Non-pigmented ciliary epithelial cell (primary cell): ENCODE measurements around the gene FAM13B.
"Not testable (repeated sequence)": the region's sequence is repeated elsewhere in the genome, so short reads cannot be mapped to it uniquely, and the experiment has no call there.

Source experiments
- DNase-seq: peaks from one replicate; pipeline ENCODE4 v3.0.0-alpha.2; 2010; ENCODE audit warnings: low read depth

The FAM13B gene

DNA sequence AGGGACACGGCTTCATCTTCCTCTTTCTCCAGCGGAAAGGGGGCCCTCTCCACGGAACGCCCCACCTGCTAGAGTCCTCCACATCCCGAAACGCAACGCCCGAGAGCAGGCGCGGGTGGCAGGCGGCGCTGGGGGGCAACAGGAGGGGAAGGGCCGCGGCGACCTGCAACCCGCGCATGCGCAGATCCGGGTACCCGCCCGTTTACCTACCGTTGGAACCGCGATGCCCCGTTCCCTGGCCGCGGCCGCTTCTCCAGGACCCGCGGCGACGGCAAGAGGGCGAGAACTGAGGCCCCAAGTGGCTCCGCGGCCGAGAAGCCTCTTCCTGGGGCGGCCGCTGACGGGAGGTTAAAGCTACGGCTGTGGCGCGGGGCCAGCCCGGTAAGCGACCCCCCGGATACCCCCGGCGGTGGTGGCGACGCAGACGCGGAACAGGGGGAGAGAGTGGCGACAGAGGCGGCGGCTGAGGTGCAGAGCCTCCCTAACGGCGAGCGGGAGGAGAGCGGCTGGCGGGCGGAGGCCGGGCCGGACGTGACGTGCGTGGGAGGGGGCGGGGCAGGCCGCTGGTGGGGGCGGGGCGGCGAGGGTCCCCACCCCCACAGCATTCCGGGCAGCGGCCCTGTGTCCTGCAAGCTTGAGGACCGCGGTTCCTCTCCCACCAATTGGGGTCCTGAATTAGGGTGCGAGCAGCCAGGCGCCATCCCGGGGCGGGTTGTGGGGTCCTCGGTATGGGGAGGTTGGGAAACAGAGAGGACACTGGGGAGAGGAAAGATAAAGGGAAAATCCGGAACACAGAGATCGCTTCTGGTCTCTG is at the start of gene FAM13B:
FAM13B (minus strand) TSS at position 508 of the 814 bp plus-strand sequence. CDS start 13,968 bp downstream, outside the sequence.
- DNase-seq = no peak

DNA sequence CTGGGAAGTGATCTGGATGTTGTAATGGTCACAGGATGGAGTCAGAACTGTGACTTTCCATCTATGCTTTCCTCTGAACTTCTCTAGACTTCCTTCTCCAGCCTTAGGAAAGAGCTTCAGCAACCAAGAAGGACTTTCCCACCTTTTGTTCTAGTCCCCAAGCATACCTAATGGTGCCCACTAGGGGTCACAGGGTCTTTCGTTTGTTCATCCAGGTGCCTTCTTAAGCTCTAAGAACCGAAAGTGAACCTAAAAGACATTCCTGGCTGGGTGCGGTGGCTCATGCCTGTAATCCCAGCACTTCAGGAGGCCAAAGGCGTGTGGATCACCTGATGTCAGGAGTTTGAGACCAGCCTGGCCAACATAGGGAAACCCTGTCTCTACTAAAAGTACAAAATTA is 49.2 kb upstream of the FAM13B start:
- DNase-seq = no peak

DNA sequence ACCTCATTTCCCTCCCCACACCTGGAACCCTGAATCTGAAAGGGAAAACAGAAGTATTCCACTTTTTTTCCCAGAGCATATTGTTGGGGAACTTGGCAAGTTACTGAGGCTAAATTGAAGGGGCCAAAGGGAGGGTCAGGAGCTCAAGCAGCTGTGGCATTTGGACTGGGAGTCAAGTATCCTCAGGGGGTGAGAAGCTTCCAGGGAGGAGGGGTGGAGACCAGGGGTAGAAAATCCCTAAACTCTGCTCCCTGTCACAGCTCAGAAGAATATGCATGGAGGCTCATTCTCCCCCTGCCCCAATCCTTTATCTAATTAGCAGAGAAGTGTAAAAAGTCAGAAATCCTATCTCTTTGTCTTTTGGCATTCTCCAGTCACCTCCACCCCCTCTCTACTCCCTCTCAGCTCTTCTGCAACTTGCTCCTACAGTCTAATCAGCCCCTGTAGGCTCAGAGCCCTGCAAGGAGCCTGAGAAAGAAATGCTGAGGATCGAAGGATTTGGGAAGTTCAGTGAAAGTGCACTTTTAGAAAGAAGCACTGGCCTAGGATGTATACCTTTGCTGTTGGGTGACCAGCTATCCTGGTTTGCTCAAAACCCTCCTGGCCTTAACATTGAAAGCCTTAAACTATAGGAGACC is 45.2 kb upstream of the FAM13B start:
- DNase-seq = no peak

DNA sequence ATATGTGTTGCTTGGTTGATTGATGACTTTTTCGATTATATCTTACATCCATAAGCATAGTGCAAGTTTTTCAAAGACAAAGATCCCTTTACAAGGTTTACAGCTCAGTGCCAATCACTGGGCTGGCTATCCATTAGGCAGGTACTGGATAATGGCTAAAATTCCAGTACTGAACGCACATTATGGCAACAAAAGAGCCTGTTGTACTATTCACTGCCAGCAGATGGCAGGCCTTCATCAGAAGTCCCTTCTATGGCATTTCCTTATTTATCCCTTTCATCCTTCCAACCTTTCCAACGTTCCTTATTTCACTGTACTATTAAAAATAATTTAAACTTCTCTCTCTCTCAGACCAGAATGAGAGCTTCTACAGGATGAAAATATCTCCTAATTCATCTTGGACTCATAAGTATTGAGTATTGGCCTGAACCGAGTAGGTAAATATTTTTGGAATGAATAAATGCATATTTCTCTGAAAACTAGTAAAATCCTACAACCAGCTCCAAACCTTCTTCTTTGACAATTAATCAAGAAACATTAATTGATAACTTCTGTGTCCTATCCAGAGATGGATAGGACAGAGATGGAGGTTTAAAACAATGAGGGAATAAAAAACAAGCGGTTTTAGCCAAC is 44.3 kb upstream of the FAM13B start:
- DNase-seq = peak; percentile 26

DNA sequence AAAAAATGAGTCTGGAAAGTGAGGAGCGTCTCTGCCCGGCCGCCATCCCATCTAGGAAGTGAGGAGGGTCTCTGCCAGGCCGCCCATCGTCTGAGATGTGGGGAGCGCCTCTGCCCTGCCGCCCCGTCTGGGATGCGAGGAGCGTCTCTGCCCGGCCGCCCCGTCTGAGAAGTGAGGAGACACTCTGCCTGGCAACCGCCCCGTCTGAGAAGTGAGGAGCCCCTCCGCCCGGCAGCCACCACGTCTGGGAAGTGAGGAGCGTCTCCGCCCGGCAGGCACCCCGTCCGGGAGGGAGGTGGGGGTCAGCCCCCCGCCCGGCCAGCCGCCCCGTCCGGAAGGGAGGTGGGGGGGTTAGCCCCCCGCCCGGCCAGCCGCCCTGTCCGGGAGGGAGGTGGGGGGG is 37.1 kb upstream of the FAM13B start:
- DNase-seq = not testable (repeated sequence)

DNA sequence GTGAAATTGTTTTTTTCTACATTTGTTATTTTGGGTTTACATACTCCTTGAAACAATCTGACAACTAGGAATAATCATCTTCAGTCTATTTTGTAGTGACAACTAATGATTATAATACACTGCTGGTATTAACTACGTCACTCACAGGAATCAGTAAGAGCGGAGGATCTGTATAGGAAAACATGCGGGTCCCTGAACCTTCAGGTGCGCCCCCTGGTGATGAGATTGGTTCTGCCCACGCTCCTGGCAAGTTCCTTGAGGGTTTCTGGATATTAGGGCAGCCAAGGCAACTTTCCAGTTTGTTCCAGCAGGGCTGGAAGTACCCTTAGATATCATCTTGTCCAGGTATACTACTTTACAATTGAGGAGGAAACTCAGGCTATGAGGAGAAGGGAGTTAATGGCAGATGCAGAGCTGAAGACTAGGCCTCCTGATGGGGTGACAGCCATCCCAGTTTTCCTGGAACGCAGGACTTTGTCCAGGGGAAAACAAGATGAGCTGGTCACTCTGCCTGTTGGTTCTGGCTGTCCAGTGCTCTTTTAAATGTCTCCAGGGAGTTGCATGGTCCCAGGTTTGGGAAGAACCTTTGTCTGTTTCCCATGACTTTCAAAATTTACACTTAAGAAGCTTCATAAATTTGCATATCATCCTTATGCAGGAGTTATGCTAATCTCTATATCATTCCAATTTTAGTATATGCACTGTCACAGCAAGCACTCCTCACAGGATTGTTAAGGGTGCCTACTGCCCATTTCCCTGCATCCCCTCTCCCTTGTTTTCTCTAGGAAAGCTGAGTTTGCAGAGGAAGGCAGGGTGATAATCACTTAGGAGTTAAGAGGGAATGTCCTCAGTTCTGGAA is 36.1 kb upstream of the FAM13B start:
- DNase-seq = peak; percentile 19

DNA sequence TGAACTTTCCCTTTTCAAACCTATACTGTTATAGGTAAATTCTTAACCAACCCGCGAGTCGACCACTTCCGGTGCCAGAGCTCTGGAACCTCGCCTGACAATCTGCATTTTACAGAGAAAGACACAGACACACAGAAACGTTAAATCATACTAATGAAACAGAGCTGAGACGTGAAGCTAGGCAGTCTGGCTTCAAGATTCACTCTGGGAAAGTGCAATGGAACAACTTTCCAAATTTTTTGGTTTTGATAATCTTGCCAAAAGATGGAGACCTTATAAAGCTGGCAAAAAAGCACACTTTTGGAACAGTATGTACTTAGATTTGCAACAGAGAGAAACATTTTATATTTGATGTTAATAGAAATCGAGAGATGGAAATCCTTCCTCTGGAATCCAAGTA is 35.1 kb upstream of the FAM13B start:
- no peak for DNase-seq

- no peak for DNase-seq
Measured at GRCh38 chr5:138065102-138065501, 32.2 kb upstream of the FAM13B start.

DNA sequence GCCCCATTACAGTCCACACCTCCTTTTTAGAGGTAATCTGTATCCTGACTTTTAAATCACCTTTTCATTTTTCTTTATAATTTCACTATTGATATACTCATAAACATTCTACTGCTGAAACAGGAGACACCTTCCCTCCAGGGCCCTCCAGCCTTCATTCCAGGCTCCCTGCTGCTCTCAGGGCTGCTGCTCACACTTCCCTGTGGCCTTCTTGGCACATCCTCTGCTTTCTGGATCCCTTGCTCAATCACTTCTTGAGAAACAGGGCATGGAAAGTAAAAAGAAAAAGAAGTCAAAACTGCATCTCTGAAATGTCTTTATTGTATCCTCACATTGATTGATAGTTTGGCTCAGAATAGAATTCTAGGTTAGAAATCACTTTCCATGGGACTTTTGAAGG is 31.6 kb upstream of the FAM13B start:
- no peak for DNase-seq

GRCh38 chr5:138054847-138055558 is 22.1 kb upstream of the FAM13B start:
- no peak for DNase-seq

- no peak for DNase-seq
Measured at GRCh38 chr5:138054206-138054605, 21.3 kb upstream of the FAM13B start.

DNA sequence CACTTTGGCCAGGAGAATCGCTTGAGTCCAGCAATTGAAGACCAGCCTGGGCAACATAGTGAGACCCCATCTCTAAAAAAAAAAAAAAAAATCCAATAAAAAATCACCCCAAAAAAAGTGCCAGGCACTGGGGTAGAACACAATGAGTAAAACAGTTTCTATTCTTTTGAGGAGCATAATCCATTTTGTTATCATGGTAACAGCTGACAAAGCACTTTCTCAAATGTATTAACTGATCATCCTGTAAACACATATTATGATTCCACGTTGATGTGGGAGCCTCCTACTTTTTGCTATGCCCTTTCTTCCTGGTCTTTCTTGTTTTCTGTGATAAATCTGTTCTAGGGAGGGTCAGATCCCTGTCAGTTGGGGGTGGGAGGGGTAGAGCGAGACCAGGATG is 20.7 kb upstream of the FAM13B start:
- DNase-seq = no peak

DNA sequence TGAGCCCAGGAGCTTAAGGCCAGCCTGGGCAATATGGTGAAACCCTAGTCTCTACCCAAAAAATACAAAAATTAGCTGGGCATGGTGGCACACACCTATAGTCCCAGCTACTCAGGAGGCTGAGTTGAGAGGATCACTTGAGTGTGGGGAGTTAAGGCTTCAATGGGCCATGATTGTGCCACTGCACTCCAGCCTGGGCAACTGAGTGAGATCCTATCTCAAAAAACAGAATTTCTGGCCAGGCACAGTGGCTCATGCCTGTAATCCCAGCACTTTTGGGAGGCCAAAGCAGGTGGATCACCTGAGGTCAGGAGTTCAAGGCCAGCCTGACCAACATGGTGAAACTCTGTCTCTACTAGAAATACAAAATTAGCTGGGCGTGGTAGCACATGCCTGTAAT is 19.8 kb upstream of the FAM13B start:
- DNase-seq = not testable (repeated sequence)

GRCh38 chr5:138051441-138052296 is 18.8 kb upstream of the FAM13B start:
- no peak for DNase-seq

DNA sequence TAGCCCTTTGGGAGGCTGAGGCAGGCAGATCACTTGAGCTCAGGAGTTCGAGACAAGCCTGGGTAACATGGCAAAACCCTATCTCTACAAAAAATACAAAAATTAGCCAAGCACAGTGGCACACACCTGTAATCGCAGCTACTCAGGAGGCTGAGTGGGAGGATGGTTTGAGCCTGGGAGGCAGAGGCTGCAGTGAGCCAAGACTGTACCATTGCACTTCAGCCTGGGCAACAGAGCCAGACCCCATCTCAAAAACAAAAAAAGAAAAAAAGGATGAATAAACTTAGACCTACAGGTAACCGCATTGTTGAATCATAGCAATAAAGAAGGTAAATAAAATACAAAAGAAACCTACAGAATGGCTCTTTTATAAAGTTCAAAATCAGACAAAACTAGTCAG is 12.4 kb upstream of the FAM13B start:
- not testable (repeated sequence) for DNase-seq

GRCh38 chr5:138038826-138039225 is 5.9 kb upstream of the FAM13B start:
- DNase-seq = no peak

DNA sequence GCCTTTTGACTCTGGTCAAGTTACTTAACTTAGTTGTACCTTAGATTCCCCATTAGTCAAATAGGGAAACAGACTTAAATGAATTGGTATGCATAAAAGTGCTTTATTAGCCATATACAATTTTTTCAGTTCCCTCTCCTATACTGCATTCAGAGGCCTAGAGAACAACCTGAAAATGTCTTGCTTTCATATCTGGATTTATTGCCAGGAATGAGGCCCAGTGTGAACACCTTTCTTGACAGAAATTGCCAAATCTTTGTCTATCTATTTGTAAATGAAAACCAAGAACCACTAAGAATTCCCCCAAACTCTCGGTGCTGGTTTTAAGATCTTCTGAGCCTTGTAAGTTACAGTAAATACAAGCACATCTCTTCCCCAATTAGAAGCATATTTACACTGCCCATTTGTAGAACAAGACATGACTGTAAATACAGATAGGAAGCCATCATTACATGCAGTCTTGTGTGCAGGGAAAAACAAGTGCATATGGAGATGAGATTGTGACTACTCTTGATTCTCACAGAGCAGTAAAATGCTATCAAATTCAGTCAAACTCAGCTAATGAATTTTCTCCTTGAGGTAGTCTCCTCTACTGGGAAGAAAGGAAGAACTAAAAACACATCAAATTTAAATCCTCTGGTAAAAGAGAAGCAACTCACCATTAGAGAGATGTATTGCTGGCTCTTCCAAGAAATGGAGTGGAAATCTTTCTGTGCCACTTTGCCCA is 5.2 kb upstream of the FAM13B start:
- no peak for DNase-seq

DNA sequence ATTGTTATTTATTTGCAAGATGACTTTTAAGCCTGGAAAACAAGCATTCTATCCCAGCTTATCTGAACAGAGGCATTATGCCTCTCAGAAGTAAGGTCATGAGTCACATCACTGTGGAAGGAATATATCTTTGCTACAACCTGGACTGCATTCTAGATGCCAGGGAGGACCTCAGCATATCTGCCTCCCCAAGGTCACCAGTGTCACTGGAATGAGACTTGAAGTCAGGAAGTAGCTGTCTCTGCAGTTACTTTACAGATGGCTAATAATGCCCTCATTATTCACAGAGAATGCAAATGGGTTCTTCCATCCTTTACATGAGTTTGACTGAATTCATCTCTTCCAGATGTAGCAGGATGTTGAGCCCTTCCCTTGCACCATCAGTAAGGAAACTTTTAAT is 4.4 kb upstream of the FAM13B start:
- no peak for DNase-seq

DNA sequence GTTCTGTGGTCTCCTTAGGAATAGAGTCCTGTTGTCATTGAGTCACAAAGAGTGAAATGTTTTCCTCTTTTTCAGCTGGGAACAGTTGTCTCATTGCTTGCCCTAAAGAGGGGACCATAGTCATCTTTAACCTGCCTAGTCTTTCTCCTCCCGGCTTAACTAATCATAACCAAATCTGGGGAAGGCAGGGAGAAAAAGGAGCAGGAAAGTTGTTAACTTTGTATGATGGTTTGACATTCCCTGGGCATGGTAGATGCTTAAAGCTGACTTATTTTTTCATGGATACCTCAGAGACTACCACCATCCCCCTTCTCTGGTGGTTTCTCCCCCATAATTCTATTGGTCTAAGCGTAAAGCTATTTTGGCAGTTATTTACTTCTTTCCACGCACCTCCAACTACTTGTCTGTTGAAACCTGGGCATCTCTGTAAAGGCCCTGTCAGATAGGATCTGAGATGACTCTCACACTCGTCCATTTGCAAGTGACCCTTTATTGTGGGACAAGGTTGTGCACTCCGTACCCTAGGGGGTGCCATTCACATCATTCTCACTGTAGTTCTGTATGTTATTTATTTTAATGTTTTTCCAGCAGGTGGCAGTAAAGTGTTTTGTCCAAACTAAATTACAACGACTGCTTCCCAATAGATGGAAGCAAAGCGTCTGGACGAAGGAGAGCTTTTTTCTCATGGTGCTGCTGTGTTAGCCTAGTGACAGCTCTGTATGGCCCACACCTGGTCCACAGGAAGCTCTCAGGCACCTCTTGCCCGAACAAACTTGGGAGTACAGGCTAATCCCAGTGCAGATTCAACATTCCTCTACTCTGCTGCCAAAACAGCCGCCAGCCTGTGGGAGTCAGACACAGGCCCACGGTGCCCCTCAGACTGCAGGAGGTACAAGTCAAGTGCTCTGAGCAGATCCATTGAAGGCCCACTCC is 3.0 kb upstream of the FAM13B start:
- DNase-seq = peak; percentile 63
